M059J (cell line): ENCODE measurements around the gene SYNDIG1. TPM values are rescaled to one million over a fixed set of nuclear protein-coding genes. Genes with fewer than 3 reads are reported as not detected.

Experiments
- DNase-seq: peaks from one replicate; pipeline ENCODE4 v3.0.0-alpha.2; 2012; ENCODE audit warnings: low read depth
- total RNA-seq: library from RNA; depleted of rRNA; stranded (reverse); fragments of >200 nt; shearing (Covaris generic); gene quantifications from 2 replicates; pipeline ENCODE4 v1.2.3, GENCODE V29; 2014; rRNA removed

SYNDIG1 gene
- total RNA-seq, result not detected in 2 replicates

- no peak for DNase-seq
Observed at GRCh38 chr20:24469116-24469893, at the start of gene SYNDIG1. Gene SYNDIG1 (plus strand): TSS chr20:24469629. CDS start chr20:24543098, 73,469 bp downstream.

- DNase-seq, result no peak
Observed at GRCh38 chr20:24419786-24420185, 49.6 kb upstream of the SYNDIG1 start.

- DNase-seq, result no peak
Observed at GRCh38 chr20:24420567-24420966, 48.9 kb upstream of the SYNDIG1 start.

DNA sequence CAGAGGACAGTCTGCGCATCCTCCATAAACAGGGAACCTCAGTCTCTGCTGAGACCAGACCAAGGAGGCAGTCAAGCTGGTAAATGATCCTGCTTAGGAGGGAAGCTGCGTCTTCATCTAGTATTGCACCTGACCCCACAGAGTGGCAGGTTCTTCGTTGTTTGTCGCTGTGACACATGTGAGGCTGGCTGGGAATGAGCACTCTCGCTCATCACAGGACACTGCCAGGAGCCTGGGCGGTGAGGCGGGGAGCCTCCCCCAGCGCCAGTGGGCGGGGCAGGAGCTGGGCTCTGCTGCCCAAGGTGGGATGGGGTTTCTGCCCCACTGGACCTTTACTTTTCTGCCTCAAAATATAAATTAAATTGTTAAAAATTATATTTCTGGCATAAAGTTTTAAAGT is 48.4 kb upstream of the SYNDIG1 start:
- no peak for DNase-seq

GRCh38 chr20:24422091-24422760 is 47.2 kb upstream of the SYNDIG1 start:
- DNase-seq, result no peak

- no peak for DNase-seq
Observed at GRCh38 chr20:24423390-24424313, 45.8 kb upstream of the SYNDIG1 start.

DNA sequence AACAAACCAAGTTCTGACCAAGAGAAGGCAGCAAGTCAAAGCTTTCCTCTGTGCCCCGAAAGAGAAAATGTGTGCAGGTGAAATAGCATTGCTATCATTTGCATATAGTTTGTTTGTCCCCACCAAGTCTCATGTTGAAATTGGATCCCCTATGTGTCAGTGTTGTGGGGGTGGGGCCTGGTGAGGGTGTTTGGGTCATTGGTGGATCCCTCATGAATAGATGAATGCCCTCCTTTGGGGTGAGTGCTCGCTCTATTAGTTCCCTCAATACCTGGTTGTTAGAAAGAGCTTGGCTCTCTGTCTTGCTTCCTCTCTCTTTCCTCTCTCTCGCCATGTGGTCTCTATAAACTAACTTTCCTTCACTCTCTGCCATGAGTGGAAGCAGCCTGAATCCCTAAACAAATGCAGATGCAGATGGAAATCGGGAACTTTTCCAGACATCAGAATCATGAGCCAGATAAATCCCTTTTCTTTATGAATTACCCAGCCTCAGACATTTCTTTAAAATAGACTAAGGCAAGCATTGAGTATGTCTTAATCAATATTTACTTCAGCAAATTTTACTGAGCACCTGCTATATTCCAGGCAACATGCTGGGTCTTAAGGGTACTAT is 43.8 kb upstream of the SYNDIG1 start:
- DNase-seq, result no peak

GRCh38 chr20:24431279-24432045 is 38.0 kb upstream of the SYNDIG1 start:
- DNase-seq, result no peak

- no peak for DNase-seq
Observed at GRCh38 chr20:24432046-24432442, 37.4 kb upstream of the SYNDIG1 start.

GRCh38 chr20:24436160-24436559 is 33.3 kb upstream of the SYNDIG1 start:
- no peak for DNase-seq

GRCh38 chr20:24437196-24438082 is 32.0 kb upstream of the SYNDIG1 start:
- DNase-seq, result no peak

DNA sequence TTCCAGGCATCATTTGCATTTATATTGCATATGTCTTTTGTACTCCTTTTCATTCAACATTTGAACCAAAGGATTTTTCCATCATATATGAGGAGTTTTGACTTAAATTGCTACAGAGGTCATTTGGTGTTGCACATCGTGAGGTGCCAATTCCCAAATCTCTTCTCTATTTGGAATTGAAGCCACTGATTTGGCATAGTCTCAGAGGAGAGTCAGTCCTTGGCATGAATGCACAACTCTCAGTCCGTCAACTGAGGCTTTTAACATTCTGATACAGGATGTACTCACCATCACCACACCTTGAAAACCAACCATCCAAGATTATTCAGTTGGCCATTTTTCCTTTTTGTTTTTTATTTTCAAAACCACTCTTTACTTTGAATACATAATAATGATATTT is 31.1 kb upstream of the SYNDIG1 start:
- DNase-seq, result no peak

DNA sequence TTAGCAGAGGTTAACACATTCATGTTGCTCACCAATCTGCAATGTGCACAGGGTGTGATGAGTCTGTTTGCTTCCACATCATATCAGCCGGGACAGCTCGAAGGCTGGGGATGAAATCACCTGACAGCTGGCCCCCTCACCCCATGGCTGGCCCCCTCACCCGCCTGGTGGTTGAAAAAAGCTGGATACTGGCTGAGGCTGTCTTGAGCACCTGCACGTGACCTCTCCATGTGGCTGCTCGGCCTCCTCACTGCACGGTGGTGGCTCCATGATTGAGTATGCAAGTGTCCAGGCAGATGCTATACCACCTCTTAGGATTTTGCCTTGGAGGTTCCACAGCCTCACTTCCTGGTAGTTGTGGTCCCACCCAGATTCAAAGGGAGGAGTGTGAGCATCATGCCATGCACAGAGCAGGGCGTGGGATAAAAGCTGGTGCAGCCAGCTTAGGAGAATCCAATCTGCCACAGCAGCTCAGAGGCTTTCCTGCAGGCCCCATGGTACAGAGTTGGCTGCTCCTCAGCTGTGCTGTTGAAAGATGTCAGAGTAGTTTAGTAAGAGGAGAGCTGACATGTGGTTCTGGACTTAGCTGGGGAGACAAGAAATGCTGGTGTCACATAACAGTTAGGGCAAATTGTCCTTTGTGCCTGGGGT is 29.6 kb upstream of the SYNDIG1 start:
- DNase-seq, result no peak

DNA sequence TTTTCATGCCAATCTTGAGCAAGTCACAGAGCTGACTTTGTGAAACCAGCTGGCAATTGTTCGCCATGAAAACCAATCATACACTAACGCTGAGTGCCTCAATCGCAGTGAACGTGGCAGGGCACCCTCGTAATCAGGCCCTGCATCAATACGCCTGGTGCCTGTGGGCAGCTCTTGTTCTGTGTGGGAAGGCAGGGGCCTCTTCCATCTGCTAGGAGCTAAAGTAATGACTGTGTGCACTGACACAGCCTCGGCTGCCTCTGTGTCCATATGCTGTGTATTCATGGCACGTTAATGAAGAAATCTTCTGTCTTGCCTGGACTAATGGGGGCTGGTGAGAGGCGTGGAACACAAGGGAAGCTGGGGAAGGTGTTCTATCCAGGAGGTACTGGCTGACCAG is 27.8 kb upstream of the SYNDIG1 start:
- DNase-seq, result no peak

DNA sequence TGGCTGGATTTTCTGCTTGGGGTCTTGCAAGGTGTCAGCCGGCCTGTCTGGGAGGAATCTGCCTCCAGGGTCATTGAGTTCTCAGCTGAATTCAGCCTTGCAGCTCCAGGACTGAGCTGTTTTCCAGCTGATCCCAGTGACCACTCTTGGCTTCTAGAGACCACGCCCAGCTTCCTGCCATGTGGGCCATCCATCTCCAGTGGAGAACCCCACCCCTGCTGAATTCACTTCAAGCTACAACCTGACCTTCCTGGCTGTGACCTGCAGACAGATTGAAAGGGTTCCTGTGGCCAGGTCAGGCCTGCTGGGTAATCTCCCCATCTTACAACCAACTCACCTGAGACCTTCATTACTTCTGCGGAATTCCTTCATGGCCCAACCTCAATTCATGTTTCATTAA is 26.5 kb upstream of the SYNDIG1 start:
- no peak for DNase-seq

- no peak for DNase-seq
Observed at GRCh38 chr20:24443436-24443835, 26.0 kb upstream of the SYNDIG1 start.

DNA sequence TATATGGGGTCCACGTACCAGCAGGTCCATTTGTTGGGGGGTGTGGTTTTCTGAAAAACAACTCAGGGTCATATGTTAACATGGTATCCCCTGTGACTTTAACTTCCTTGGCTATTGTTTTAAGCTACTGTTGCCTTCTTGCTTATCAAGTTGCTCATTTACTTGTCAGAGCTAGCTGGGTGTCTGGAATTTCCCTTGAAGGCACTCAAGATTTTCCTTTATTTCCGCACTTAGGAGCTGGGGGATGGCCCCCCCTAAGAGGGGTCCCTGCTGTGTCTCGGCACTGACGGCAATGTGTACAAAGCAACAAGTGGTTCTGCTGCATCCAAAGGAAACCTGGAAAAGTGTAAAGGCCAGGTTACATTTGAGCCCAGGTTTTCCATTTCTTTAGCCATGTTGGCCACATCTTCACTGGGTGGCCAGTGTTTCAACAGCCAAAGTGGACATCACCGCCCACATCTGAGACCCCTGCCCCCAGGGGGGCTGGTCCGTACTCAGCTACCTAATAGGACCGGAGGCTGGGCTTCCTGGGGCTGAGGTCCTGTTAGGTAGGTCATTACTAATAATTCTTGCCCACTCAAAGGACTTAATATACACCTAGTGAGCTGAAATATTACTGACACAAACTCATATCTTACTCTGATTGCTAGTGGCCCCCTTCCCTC is 24.8 kb upstream of the SYNDIG1 start:
- no peak for DNase-seq

DNA sequence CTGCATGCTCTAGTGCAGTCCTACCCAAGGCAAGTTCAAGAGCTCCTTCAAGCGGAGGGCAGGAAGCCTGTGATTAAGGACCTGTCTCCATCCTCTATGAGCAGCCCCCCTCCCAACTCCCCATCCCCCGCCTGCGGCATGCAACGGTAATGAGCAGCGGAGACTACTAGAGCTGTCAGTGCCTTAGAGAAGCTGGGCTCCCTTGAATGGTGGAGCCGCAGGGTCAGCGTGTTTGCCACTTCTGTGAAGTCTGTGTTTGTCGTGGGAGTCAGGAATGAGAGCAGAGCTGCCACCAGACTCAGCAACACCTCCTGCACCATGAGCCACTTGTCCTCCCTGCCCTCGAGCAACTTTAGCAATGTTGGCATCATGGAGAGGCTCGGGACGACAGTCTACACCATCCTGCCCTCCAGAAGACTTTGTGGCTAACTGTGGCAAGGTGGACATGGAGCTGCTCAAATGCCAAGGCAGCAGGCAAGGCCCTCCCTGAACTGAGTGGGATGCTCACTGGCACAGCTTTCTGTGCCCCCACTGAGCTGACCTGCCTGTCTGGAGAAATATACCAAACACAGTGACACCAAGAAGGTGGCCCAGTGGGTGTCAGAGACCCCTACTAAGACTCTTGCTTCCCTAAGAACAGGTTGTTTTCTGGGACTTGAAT is 23.8 kb upstream of the SYNDIG1 start:
- DNase-seq, result no peak
